Subcutaneous abdominal adipose tissue (tissue), 5 donors: ENCODE measurements around the gene MOV10.

Source experiments
- H3K27ac ChIP-seq: one replicate; pipeline ENCODE4 v1.7.0; 2013; ENCODE audit warnings: low read depth, mild to moderate bottlenecking, inconsistent platforms, low read length, moderate library complexity
- H3K27me3 ChIP-seq, 5 donors: one replicate each; pipeline ENCODE4 v1.7.0; 2013; ENCODE audit warnings: low read length in 5 of 5, inconsistent platforms in 1 of 5; ENCODE audit not compliant: control insufficient read depth in 5 of 5, insufficient read depth in 4 of 5
- H3K36me3 ChIP-seq, 5 donors: one replicate each; pipeline ENCODE4 v1.7.0; 2013; ENCODE audit warnings: low read length in 5 of 5; ENCODE audit not compliant: control insufficient read depth in 5 of 5, insufficient read depth in 5 of 5
- H3K4me1 ChIP-seq, 5 donors: one replicate each; pipeline ENCODE4 v1.7.0; 2013; ENCODE audit warnings: low read length in 5 of 5, mild to moderate bottlenecking in 3 of 5, moderate library complexity in 1 of 5; ENCODE audit not compliant: control insufficient read depth in 5 of 5, insufficient read depth in 5 of 5
- H3K4me3 ChIP-seq, 5 donors: one replicate each; pipeline ENCODE4 v1.7.0; 2013; ENCODE audit warnings: low read length in 5 of 5, low read depth in 1 of 5
- H3K9ac ChIP-seq, 5 donors: one replicate each; pipeline ENCODE4 v1.7.0; 2013; ENCODE audit warnings: low read length in 5 of 5, mild to moderate bottlenecking in 4 of 5, moderate library complexity in 3 of 5
- H3K9me3 ChIP-seq, 5 donors: one replicate each; pipeline ENCODE4 v1.7.0; 2013; ENCODE audit warnings: low read length in 5 of 5; ENCODE audit not compliant: control insufficient read depth in 5 of 5
- donor health status: healthy.
- donor health status: healthy.
- donor health status: healthy.
- donor health status: healthy.
- donor health status: healthy.

Gene MOV10

GRCh38 chr1:112711041-112711440, 36.6 kb downstream of the MOV10 start:
- no peaks in the 10 kb centered on the region for H3K9me3 ChIP-seq
- no peak overlapping the region for H3K4me3 ChIP-seq
- no peak overlapping the region for H3K27ac ChIP-seq
- peaks cover 4 to 40% (median 31%) of the 10 kb centered on the region in 5 donors for H3K4me1 ChIP-seq
- H3K9ac ChIP-seq: no peak overlapping the region
- no peaks in the 10 kb centered on the region for H3K36me3 ChIP-seq
- no peaks in the 10 kb centered on the region for H3K27me3 ChIP-seq

GRCh38 chr1:112711670-112712069, 37.2 kb downstream of the MOV10 start:
- no peaks in the 10 kb centered on the region for H3K9me3 ChIP-seq
- peaks cover 4 to 37% (median 35%) of the 10 kb centered on the region in 5 donors for H3K4me1 ChIP-seq
- no peak overlapping the region for H3K27ac ChIP-seq
- no peak overlapping the region for H3K9ac ChIP-seq
- H3K4me3 ChIP-seq: no peak overlapping the region
- H3K27me3 ChIP-seq: no peaks in the 10 kb centered on the region
- no peaks in the 10 kb centered on the region for H3K36me3 ChIP-seq

- H3K4me3 ChIP-seq: no peak overlapping the region
These were observed 37.7 kb downstream of the MOV10 start for GRCh38 chr1:112712191-112712590.

GRCh38 chr1:112712701-112713128, 38.3 kb downstream of the MOV10 start:
- Histone ChIP-seq H3K27ac (no peak overlapping the region), H3K9me3 (no peaks in the 10 kb centered on the region), H3K36me3 (no peaks in the 10 kb centered on the region), H3K27me3 (no peaks in the 10 kb centered on the region), H3K9ac (no peak overlapping the region), H3K4me3 (no peak overlapping the region), H3K4me1 (peaks cover 4 to 32% (median 31%) of the 10 kb centered on the region in 5 donors)

More at GRCh38 chr1:112712191-112712590, 37.7 kb downstream of the MOV10 start:
- H3K27ac ChIP-seq: no peak overlapping the region
- H3K9me3 ChIP-seq: no peaks in the 10 kb centered on the region
- H3K9ac ChIP-seq: no peak overlapping the region
- no peaks in the 10 kb centered on the region for H3K36me3 ChIP-seq
- H3K4me1 ChIP-seq: peaks cover 4 to 37% (median 35%) of the 10 kb centered on the region in 5 donors
- no peaks in the 10 kb centered on the region for H3K27me3 ChIP-seq

GRCh38 chr1:112713466-112714312, 39.2 kb downstream of the MOV10 start:
- H3K4me1 ChIP-seq: peaks cover 4 to 32% (median 26%) of the 10 kb centered on the region in 5 donors
- H3K9ac ChIP-seq: peak overlapping the region in 2 of 5 donors; percentile 29 to 43
- no peaks in the 10 kb centered on the region for H3K9me3 ChIP-seq
- peak overlapping the region; percentile 38 to 77 (median 65) for H3K4me3 ChIP-seq
- no peaks in the 10 kb centered on the region for H3K36me3 ChIP-seq
- H3K27ac ChIP-seq: no peak overlapping the region
- no peaks in the 10 kb centered on the region for H3K27me3 ChIP-seq

GRCh38 chr1:112714313-112715263, 40.1 kb downstream of the MOV10 start:
- no peaks in the 10 kb centered on the region for H3K9me3 ChIP-seq
- no peaks in the 10 kb centered on the region for H3K36me3 ChIP-seq
- peaks cover 0 to 5% (median 0%) of the 10 kb centered on the region in 5 donors for H3K27me3 ChIP-seq
- H3K4me3 ChIP-seq: peak overlapping the region; percentile 31 to 77 (median 65)
- H3K9ac ChIP-seq: peak overlapping the region in 4 of 5 donors; percentile 19 to 43 (median 24)
- H3K27ac ChIP-seq: no peak overlapping the region
- peaks cover 4 to 36% (median 30%) of the 10 kb centered on the region in 5 donors for H3K4me1 ChIP-seq

GRCh38 chr1:112715264-112716053, 41.0 kb downstream of the MOV10 start, which contains the start of gene PPM1J:
Gene PPM1J (minus strand): TSS chr1:112715332. CDS start chr1:112715301, 31 bp downstream.
- peaks cover 0 to 5% (median 3%) of the 10 kb centered on the region in 5 donors for H3K27me3 ChIP-seq
- no peaks in the 10 kb centered on the region for H3K9me3 ChIP-seq
- peak within 1 kb of the TSS; percentile 65 to 77 (median 68) for H3K4me3 ChIP-seq
- no peaks in the 10 kb centered on the region for H3K36me3 ChIP-seq
- H3K9ac ChIP-seq: peak within 1 kb of the TSS; percentile 5 to 68 (median 57)
- peak within 1 kb of the TSS; percentile 57 for H3K27ac ChIP-seq
- H3K4me1 ChIP-seq: peaks cover 4 to 36% (median 30%) of the 10 kb centered on the region in 5 donors

GRCh38 chr1:112716133-112716720, 41.8 kb downstream of the MOV10 start:
- Histone ChIP-seq H3K4me3 (peak overlapping the region; percentile 65 to 77 (median 68)), H3K36me3 (no peaks in the 10 kb centered on the region), H3K4me1 (peaks cover 4 to 36% (median 30%) of the 10 kb centered on the region in 5 donors), H3K9ac (peak overlapping the region in 4 of 5 donors; percentile 5 to 68 (median 60)), H3K27me3 (peaks cover 0 to 5% (median 4%) of the 10 kb centered on the region in 5 donors), H3K9me3 (no peaks in the 10 kb centered on the region), H3K27ac (peak overlapping the region; percentile 57)
